Left renal cortex interstitium (tissue), 4 donors: ENCODE data around the gene REEP3. TPM values are rescaled to one million over a fixed set of nuclear protein-coding genes. Genes with fewer than 3 reads are reported as not detected.
A peak's percentile ranks its signal among the peaks of the same experiment; 100 is the strongest.
"Not testable (repeated sequence)": the region's sequence is repeated elsewhere in the genome, so short reads cannot be mapped to it uniquely, and the experiment has no call there.

ENCODE experiments used
- DNase-seq, 4 donors: peaks; one replicate each; pipeline ENCODE4 v3.0.0-alpha.2; 2013; ENCODE audit warnings: low read depth in 4 of 4, low spot score in 2 of 4, missing footprints in 1 of 4
- polyA plus RNA-seq, 4 donors: library from polyadenylated mRNA; unstranded; fragments of 120-200 nt; gene quantifications; one replicate each; pipeline ENCODE4 v1.2.1, GENCODE V29; 2013; ENCODE audit not compliant: insufficient read length in 4 of 4

Gene REEP3
- polyA plus RNA-seq, 4 donors, result 26.2 to 36.3 (median 28.4) TPM

GRCh38 chr10:63653747-63654146 lies 132.5 kb downstream of the REEP3 start:
- DNase-seq, result no peak

- DNase-seq, result no peak
Observed at GRCh38 chr10:63657761-63658160, 136.6 kb downstream of the REEP3 start.

- DNase-seq, result not testable (repeated sequence)
Observed at GRCh38 chr10:63660941-63661340, 139.7 kb downstream of the REEP3 start.

- no peak for DNase-seq
Observed at GRCh38 chr10:63661347-63661746, 140.1 kb downstream of the REEP3 start.

GRCh38 chr10:63664341-63664885 lies 143.2 kb downstream of the REEP3 start:
- DNase-seq, result no peak

GRCh38 chr10:63665006-63665580 lies 143.9 kb downstream of the REEP3 start:
- DNase-seq, result not testable (repeated sequence)

- no peak for DNase-seq
Observed at GRCh38 chr10:63665670-63666134, 144.5 kb downstream of the REEP3 start.

- DNase-seq, result no peak
Observed at GRCh38 chr10:63666836-63667383, 145.7 kb downstream of the REEP3 start.

- DNase-seq, result no peak
Observed at GRCh38 chr10:63667596-63668480, 146.6 kb downstream of the REEP3 start.

- DNase-seq, result no peak
Observed at GRCh38 chr10:63670291-63670898, 149.2 kb downstream of the REEP3 start.

GRCh38 chr10:63671317-63671937 lies 150.2 kb downstream of the REEP3 start:
- peak in 1 of 4 donors; percentile 63 for DNase-seq

- no peak for DNase-seq
Observed at GRCh38 chr10:63672491-63672890, 151.3 kb downstream of the REEP3 start.

GRCh38 chr10:63673246-63673645 lies 152.0 kb downstream of the REEP3 start:
- DNase-seq, result no peak

GRCh38 chr10:63673846-63674245 lies 152.6 kb downstream of the REEP3 start:
- DNase-seq, result no peak

Other genes starting within 250 kb of the REEP3 start
- gene JMJD1C, start 55.4 kb upstream of the REEP3 start, polyA plus RNA-seq, result 100 to 1,000 TPM in 2 of 4 donors, 10 to 100 TPM in 2; 89.4 to 118 (median 98.6) TPM